IgD-negative memory B cell (primary cell): ENCODE results near the gene IGF2BP1. TPM values are rescaled to one million over a fixed set of nuclear protein-coding genes. Genes with fewer than 3 reads are reported as not detected.

Source experiments
- H3K27ac Mint-ChIP-seq, 3 donors: one replicate each; pipeline ENCODE4 v1.8.0; 2020 to 2022; ENCODE audit warnings: mild to moderate bottlenecking in 3 of 3, mixed read lengths in 3 of 3, moderate library complexity in 1 of 3
- H3K27me3 Mint-ChIP-seq: one replicate; pipeline ENCODE4 v1.8.0; 2021; ENCODE audit warnings: mixed read lengths
- H3K36me3 Mint-ChIP-seq: one replicate; pipeline ENCODE4 v1.8.0; 2020; ENCODE audit warnings: mild to moderate bottlenecking, mixed read lengths
- H3K4me1 Mint-ChIP-seq, 3 donors: one replicate each; pipeline ENCODE4 v1.8.0; 2020 to 2022; ENCODE audit warnings: mixed read lengths in 3 of 3, mild to moderate bottlenecking in 1 of 3
- H3K4me3 Mint-ChIP-seq, 4 donors: one replicate each; pipeline ENCODE4 v1.8.0; 2020 to 2022; ENCODE audit warnings: mild to moderate bottlenecking in 4 of 4, mixed read lengths in 4 of 4, moderate library complexity in 3 of 4
- H3K9me3 Mint-ChIP-seq, 3 donors: one replicate each; pipeline ENCODE4 v1.8.0; 2020 to 2021; ENCODE audit warnings: mixed read lengths in 3 of 3, mild to moderate bottlenecking in 1 of 3
- polyA plus RNA-seq: library from polyadenylated mRNA; unstranded; fragments of 300-500 nt; fragmentation: Illumina TruSeq; gene quantifications from one replicate; pipeline ENCODE4 v1.2.3, GENCODE V29; 2021

IGF2BP1 gene
- polyA plus RNA-seq, 1 donor from 2014 or later = not detected

GRCh38 chr17:48990882-48991357 lies 6.3 kb upstream of the IGF2BP1 start:
- peak overlapping the region in 1 of 3 donors; percentile 63 for H3K27ac Mint-ChIP-seq
- peaks cover 33% of the 10 kb centered on the region for H3K27me3 Mint-ChIP-seq
- peaks cover 0 to 2% (median 0%) of the 10 kb centered on the region in 3 donors for H3K9me3 Mint-ChIP-seq
- H3K4me1 Mint-ChIP-seq = peaks cover 1 to 4% (median 2%) of the 10 kb centered on the region in 3 donors
- H3K4me3 Mint-ChIP-seq = no peak overlapping the region
- H3K36me3 Mint-ChIP-seq = peaks cover 1% of the 10 kb centered on the region

GRCh38 chr17:48992444-48992843 lies 4.7 kb upstream of the IGF2BP1 start:
- Mint-ChIP-seq H3K27me3 (peaks cover 42% of the 10 kb centered on the region), H3K4me3 (no peak overlapping the region), H3K36me3 (peaks cover 1% of the 10 kb centered on the region), H3K4me1 (peaks cover 7 to 11% (median 10%) of the 10 kb centered on the region in 3 donors), H3K27ac (no peak overlapping the region), H3K9me3 (peaks cover 0 to 2% (median 0%) of the 10 kb centered on the region in 3 donors)

GRCh38 chr17:48993305-48993704 lies 3.9 kb upstream of the IGF2BP1 start:
- H3K9me3 Mint-ChIP-seq = peaks cover 0 to 2% (median 0%) of the 10 kb centered on the region in 3 donors
- peaks cover 1% of the 10 kb centered on the region for H3K36me3 Mint-ChIP-seq
- H3K4me1 Mint-ChIP-seq = peaks cover 10 to 16% (median 11%) of the 10 kb centered on the region in 3 donors
- H3K27me3 Mint-ChIP-seq = peaks cover 51% of the 10 kb centered on the region
- H3K27ac Mint-ChIP-seq = no peak overlapping the region
- H3K4me3 Mint-ChIP-seq = no peak overlapping the region

- peaks cover 56% of the 10 kb centered on the region for H3K27me3 Mint-ChIP-seq
- H3K27ac Mint-ChIP-seq = peak overlapping the region in 1 of 3 donors; percentile 52
- peaks cover 0 to 5% (median 0%) of the 10 kb centered on the region in 3 donors for H3K9me3 Mint-ChIP-seq
These were observed 3.2 kb upstream of the IGF2BP1 start for GRCh38 chr17:48993951-48994350.

GRCh38 chr17:48994549-48995303 lies 2.5 kb upstream of the IGF2BP1 start:
- Mint-ChIP-seq H3K4me3 (peak overlapping the region in 2 of 4 donors; percentile 47 to 78), H3K4me1 (peaks cover 14 to 20% (median 15%) of the 10 kb centered on the region in 3 donors), H3K9me3 (peaks cover 0 to 5% (median 0%) of the 10 kb centered on the region in 3 donors), H3K27me3 (peaks cover 63% of the 10 kb centered on the region), H3K36me3 (peaks cover 1% of the 10 kb centered on the region), H3K27ac (peak overlapping the region; percentile 52 to 80 (median 78))

More at GRCh38 chr17:48993951-48994350, 3.2 kb upstream of the IGF2BP1 start:
- Mint-ChIP-seq H3K4me1 (peaks cover 14 to 20% (median 15%) of the 10 kb centered on the region in 3 donors), H3K36me3 (peaks cover 1% of the 10 kb centered on the region), H3K4me3 (peak overlapping the region in 1 of 4 donors; percentile 18)

GRCh38 chr17:48995304-48995973 lies 1.7 kb upstream of the IGF2BP1 start:
- Mint-ChIP-seq H3K27ac (peak overlapping the region; percentile 40 to 80 (median 78)), H3K4me1 (peaks cover 14 to 20% (median 15%) of the 10 kb centered on the region in 3 donors), H3K9me3 (peaks cover 0 to 9% (median 4%) of the 10 kb centered on the region in 3 donors), H3K27me3 (peaks cover 65% of the 10 kb centered on the region), H3K36me3 (peaks cover 1% of the 10 kb centered on the region), H3K4me3 (peak overlapping the region in 2 of 4 donors; percentile 47 to 78)

- peaks cover 14 to 20% (median 15%) of the 10 kb centered on the region in 3 donors for H3K4me1 Mint-ChIP-seq
- peak overlapping the region in 2 of 3 donors; percentile 73 to 86 for H3K27ac Mint-ChIP-seq
- H3K27me3 Mint-ChIP-seq = peaks cover 65% of the 10 kb centered on the region
- H3K36me3 Mint-ChIP-seq = peaks cover 1% of the 10 kb centered on the region
- peaks cover 0 to 7% (median 4%) of the 10 kb centered on the region in 3 donors for H3K9me3 Mint-ChIP-seq
- peak overlapping the region; percentile 54 to 83 (median 80) for H3K4me3 Mint-ChIP-seq
These were observed 1.0 kb upstream of the IGF2BP1 start for GRCh38 chr17:48995974-48996721.

GRCh38 chr17:48996722-48997102 lies 473 bp upstream of the IGF2BP1 start:
- H3K4me3 Mint-ChIP-seq = peak overlapping the region; percentile 54 to 83 (median 80)
- peak overlapping the region; percentile 69 to 86 (median 73) for H3K27ac Mint-ChIP-seq
- peaks cover 14 to 20% (median 15%) of the 10 kb centered on the region in 3 donors for H3K4me1 Mint-ChIP-seq
- peaks cover 1% of the 10 kb centered on the region for H3K36me3 Mint-ChIP-seq
- H3K27me3 Mint-ChIP-seq = peaks cover 68% of the 10 kb centered on the region
- H3K9me3 Mint-ChIP-seq = peaks cover 0 to 7% (median 4%) of the 10 kb centered on the region in 3 donors

GRCh38 chr17:48997827-48998586 lies 822 bp downstream of the IGF2BP1 start:
- Mint-ChIP-seq H3K4me1 (peaks cover 14 to 20% (median 15%) of the 10 kb centered on the region in 3 donors), H3K27ac (peak overlapping the region in 2 of 3 donors; percentile 56 to 74), H3K9me3 (peaks cover 0 to 10% (median 4%) of the 10 kb centered on the region in 3 donors), H3K36me3 (peaks cover 1% of the 10 kb centered on the region), H3K27me3 (peaks cover 69% of the 10 kb centered on the region), H3K4me3 (peak overlapping the region; percentile 61 to 91 (median 82))

GRCh38 chr17:48998587-48999440 lies 1.6 kb downstream of the IGF2BP1 start:
- Mint-ChIP-seq H3K27ac (peak overlapping the region in 2 of 3 donors; percentile 74 to 81), H3K9me3 (peaks cover 0 to 10% (median 4%) of the 10 kb centered on the region in 3 donors), H3K27me3 (peaks cover 73% of the 10 kb centered on the region)

GRCh38 chr17:49000943-49001342 lies 3.8 kb downstream of the IGF2BP1 start:
- Mint-ChIP-seq H3K36me3 (no peaks in the 10 kb centered on the region), H3K9me3 (peaks cover 0 to 10% (median 4%) of the 10 kb centered on the region in 3 donors), H3K27ac (no peak overlapping the region), H3K4me3 (no peak overlapping the region), H3K4me1 (peaks cover 13 to 16% (median 14%) of the 10 kb centered on the region in 3 donors), H3K27me3 (peaks cover 79% of the 10 kb centered on the region)

More at GRCh38 chr17:48998587-48999440, 1.6 kb downstream of the IGF2BP1 start:
- Mint-ChIP-seq H3K4me1 (peaks cover 14 to 20% (median 15%) of the 10 kb centered on the region in 3 donors), H3K36me3 (peaks cover 1% of the 10 kb centered on the region), H3K4me3 (peak overlapping the region in 3 of 4 donors; percentile 81 to 83 (median 82))

GRCh38 chr17:49001671-49002070 lies 4.5 kb downstream of the IGF2BP1 start:
- Mint-ChIP-seq H3K4me1 (peaks cover 8 to 11% (median 11%) of the 10 kb centered on the region in 3 donors), H3K4me3 (no peak overlapping the region), H3K36me3 (no peaks in the 10 kb centered on the region), H3K27me3 (peaks cover 80% of the 10 kb centered on the region), H3K27ac (no peak overlapping the region), H3K9me3 (peaks cover 0 to 10% (median 4%) of the 10 kb centered on the region in 3 donors)

- Mint-ChIP-seq H3K36me3 (no peaks in the 10 kb centered on the region), H3K27me3 (peaks cover 81% of the 10 kb centered on the region), H3K9me3 (peaks cover 0 to 10% (median 4%) of the 10 kb centered on the region in 3 donors), H3K27ac (no peak overlapping the region), H3K4me1 (peaks cover 4 to 9% (median 9%) of the 10 kb centered on the region in 3 donors), H3K4me3 (no peak overlapping the region)
These were observed 5.1 kb downstream of the IGF2BP1 start for GRCh38 chr17:49002331-49002730.
